ENCODE results near the gene DRP2. TPM values are rescaled to one million over a fixed set of nuclear protein-coding genes. Genes with fewer than 3 reads are reported as not detected.
"Not testable (repeated sequence)": the region's sequence is repeated elsewhere in the genome, so short reads cannot be mapped to it uniquely, and the experiment has no call there.

DRP2 gene
- total RNA-seq, 1 experiment from 2014 or later, result 0.34 TPM

DNA sequence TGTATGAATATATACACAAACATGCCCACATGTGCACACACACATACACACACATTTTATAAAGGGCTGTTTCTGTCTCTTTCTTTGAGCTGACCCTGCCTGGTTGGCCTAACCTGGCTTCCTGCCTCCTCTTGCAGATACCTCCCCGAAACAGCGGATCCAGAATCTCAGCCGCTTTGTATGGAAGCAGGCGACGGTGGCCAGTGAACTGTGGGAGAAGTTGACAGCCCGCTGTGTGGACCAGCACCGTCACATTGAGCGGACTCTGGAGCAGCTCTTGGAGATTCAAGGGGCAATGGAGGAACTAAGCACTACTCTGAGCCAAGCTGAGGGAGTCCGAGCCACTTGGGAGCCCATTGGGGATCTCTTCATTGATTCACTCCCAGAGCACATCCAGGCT is 21.9 kb downstream of the DRP2 start:
- DNase-seq (ENCODE audit: low read depth), result no peak

- no peak for DNase-seq (ENCODE audit: low read depth)
These were observed 33.0 kb downstream of the DRP2 start for GRCh38 chrX:101252634-101253033.

- peak; percentile 8 for DNase-seq (ENCODE audit: low read depth)
These were observed 38.1 kb downstream of the DRP2 start for GRCh38 chrX:101257448-101258258.

GRCh38 chrX:101258259-101258581 is 38.6 kb downstream of the DRP2 start:
- no peak for DNase-seq (ENCODE audit: low read depth)

DNA sequence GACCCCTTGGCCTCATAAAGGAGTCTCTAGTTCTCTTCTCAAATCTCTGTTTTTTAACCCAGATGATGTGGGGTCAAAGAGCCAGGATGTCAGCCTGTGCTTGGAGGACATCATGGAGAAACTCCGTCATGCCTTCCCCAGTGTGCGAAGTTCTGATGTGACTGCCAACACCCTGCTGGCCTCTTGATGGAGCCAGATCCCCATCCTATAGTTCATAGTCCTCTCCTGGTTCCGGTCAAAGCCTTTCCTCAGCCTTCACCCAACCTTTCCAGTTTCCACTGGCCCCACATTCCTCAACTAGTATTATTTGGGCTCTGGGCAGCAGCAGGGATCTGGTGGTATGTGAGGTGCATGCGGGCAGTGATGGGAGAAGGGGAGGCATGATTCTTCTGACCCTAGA is 40.8 kb downstream of the DRP2 start:
- peak; percentile 7 for DNase-seq (ENCODE audit: low read depth)

- no peak for DNase-seq (ENCODE audit: low read depth)
These were observed 43.0 kb downstream of the DRP2 start for GRCh38 chrX:101262590-101262989.

DNA sequence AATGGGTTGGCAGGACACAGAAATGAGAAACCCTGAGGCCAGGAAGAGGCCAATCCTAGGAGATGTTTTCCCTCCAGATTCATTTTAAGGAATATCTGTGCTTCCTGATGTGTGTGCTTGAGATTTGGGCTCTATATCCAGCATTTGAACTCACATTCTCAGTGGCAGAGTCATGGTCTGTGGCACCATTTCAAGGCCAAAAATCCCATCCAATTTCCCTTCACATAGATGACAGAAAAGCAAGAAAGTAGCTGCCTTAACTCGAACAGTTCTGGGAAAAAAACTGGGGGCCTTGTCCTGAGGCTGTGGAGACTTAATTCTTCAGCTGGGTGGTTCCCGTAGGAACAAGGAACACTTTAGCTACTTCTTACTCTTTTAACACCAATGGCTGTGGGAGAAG is 44.2 kb downstream of the DRP2 start:
- no peak for DNase-seq (ENCODE audit: low read depth)

DNA sequence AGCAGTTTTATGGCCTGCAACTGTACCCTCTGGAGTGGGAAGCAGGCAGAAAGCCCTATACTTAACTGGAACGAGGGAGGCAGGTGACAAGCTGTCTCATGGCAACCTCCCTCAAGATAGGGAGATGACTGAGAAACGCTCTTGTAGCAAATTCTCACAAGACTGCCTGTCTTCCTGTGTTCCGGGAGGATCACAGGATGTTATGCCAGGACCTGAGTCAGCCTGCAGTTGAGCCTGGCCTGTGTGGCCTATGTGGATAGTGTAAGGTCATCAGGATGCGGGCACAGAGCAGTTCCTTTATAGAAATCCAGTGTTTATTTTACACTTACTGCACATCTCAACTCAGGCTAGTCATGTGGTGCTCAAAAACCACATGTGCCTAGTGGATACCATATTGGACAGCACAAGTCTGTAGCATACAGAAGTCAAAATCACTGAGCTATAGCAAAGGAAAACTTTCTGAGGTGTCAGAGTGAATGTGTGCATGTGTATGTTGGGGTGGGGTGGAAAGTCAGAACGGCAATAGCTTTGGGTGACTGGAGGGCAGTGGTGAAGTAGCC is 46.4 kb downstream of the DRP2 start:
- peak; percentile 66 for DNase-seq (ENCODE audit: low read depth)

- no peak for DNase-seq (ENCODE audit: low read depth)
These were observed 54.6 kb downstream of the DRP2 start for GRCh38 chrX:101274198-101274597.

DNA sequence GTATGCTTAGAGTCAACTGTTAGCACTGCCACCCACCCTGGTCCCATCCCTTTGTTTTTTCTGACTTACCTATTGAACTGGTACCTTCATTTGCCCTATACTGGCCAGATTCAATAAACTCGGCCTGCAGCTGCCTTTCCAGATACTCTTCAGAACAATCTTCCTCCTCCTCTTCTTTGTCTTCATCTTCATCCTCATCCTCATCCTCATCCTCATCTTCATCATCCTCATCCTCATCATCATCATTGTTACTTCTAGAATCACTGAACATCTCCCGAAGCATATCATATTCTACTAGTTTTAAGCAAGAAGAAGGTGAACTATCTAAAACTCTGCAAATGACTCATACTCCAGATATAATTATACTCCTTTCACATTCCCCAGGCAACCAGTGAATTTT is 56.7 kb downstream of the DRP2 start:
- no peak for DNase-seq (ENCODE audit: low read depth)

DNA sequence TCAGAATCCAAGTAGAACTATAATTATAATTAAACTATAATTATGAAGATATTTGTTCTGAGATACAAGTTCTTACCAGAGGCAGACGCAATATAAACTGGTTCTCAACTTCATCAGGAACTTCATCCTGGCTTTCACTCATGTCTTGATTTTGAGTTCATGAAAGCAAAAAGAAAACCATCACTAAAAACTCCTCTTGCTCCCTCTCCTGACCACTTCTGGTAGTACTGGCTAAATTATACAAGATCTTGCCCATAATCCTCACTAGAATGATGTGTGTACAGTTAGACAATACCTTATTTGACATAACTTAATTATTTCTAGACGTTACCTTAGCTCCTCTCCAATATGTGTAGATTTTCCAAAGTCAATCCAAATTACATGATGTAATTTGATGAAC is 67.8 kb downstream of the DRP2 start:
- peak; percentile 19 for DNase-seq (ENCODE audit: low read depth)

DNA sequence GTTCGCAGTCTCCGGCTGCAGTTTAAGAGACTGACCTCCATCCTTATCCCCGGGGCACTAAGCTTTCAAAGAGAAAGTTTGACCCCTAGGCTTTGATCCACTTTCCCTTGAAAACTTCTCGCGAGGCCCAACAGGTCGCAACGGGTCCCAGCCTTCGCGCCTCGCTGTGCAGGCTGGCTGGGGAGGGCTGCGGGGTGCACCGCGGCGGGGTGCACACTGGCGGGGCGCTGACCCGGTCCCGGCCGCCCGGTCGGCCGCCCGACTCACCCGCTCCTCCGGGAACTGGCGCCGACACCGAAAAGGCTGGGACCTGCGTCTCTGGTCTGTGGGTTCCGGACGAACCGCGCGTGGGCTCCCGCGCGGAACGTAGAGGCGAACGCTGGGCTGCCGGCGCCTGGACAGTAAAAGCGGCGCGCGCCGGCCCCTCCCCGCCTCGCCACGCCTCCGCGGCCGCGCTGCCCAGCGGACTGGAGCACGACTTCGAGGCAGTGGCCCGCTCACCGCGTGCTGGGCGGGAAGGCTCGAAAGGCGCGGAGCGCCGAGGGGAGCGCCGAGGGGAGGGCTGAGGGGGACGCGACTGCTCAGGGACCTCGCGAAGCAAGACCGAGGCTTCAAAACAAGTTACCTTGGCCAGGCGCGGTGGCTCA is 71.5 kb downstream of the DRP2 start, which contains the start of gene TAF7L:
TSS of gene TAF7L (minus strand) at position 378 of the 647 bp plus-strand sequence. CDS start 3,791 bp downstream, outside the sequence.
- no peak for DNase-seq (ENCODE audit: low read depth)

GRCh38 chrX:101295603-101296002 is 76.0 kb downstream of the DRP2 start:
- DNase-seq (ENCODE audit: low read depth), result not testable (repeated sequence)

DNA sequence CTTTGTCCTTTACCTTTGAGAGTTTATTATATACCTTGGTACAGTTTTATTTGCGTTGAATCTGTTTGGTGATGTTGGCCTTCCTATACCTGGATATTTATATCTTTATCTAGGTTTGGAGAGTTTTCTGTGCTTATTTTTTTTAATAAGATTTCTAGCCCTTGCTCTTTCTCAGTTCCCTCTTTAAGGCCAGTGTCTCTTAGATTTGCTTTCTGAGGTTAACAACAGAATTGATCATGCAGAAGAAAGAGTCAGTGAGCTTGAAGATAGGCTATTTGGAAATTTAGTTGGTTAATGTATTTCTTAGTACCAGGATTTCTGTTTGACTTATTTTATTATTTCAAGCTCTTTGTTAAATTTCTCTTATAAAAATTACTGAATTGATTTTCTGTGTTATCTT is 84.2 kb downstream of the DRP2 start:
- no peak for DNase-seq (ENCODE audit: low read depth)

Other genes with a start within 250 kb of the DRP2 start
- gene TRMT2B, start 167.7 kb upstream of the DRP2 start, total RNA-seq (2014; rRNA removed; shearing (Covaris generic)), result 9.0 and 19.9 TPM in 2 replicates
- gene TMEM35A, start 140.9 kb upstream of the DRP2 start, total RNA-seq (2014; rRNA removed; shearing (Covaris generic)), result 0.48 TPM in 1 of 2 replicates, not detected in the other
- gene CENPI, start 121.6 kb upstream of the DRP2 start, total RNA-seq (2014; rRNA removed; shearing (Covaris generic)), result 33.7 and 43.6 TPM in 2 replicates
- 0.06 and 0.17 TPM in 2 replicates for gene TAF7L, start 71.5 kb downstream of the DRP2 start, total RNA-seq (2014; rRNA removed; shearing (Covaris generic))
- 4.7 and 9.0 TPM in 2 replicates for gene TIMM8A, start 129.0 kb downstream of the DRP2 start, total RNA-seq (2014; rRNA removed; shearing (Covaris generic))
- 0.06 TPM in 1 of 2 replicates, not detected in the other for gene BTK, start 166.4 kb downstream of the DRP2 start, total RNA-seq (2014; rRNA removed; shearing (Covaris generic))
- 2,644 and 3,075 TPM in 2 replicates for gene RPL36A, start 171.2 kb downstream of the DRP2 start, total RNA-seq (2014; rRNA removed; shearing (Covaris generic))
- gene GLA, start 188.1 kb downstream of the DRP2 start, total RNA-seq (2014; rRNA removed; shearing (Covaris generic)), result 74.7 and 78.8 TPM in 2 replicates
- gene HNRNPH2, start 188.4 kb downstream of the DRP2 start, total RNA-seq (2014; rRNA removed; shearing (Covaris generic)), result 49.1 and 50.6 TPM in 2 replicates